Panc1 (cell line): Measurements from ENCODE around the gene C5. TPM values are rescaled to one million over a fixed set of nuclear protein-coding genes. Genes with fewer than 3 reads are reported as not detected.

ENCODE experiments used
- ATAC-seq: fragments of 200-7000 bp; cut with Tn5 transposase; 2 replicates; pipeline ENCODE4 v1.9.1; 2020; ENCODE audit warnings: mild to moderate bottlenecking, moderate library complexity
- BruUV-seq: library from RNA; stranded (reverse); fragments of 400-500 nt; replicated peaks from 2 replicates; lab custom pipeline; 2021; lab: Mats Ljungman, UMichigan
- CTCF ChIA-PET: fragments of 300-600 bp; sonication (Branson Sonifier 250); formaldehyde crosslinking; loops from one replicate; lab custom pipeline; 2022; ENCODE audit warnings: antibody characterized with exemption; lab: Charles Lee
- POLR2A ChIA-PET: fragments of 300-600 bp; sonication (Branson Sonifier 250); formaldehyde crosslinking; loops from one replicate; lab custom pipeline; 2022; ENCODE audit warnings: antibody characterized with exemption; lab: Charles Lee
- DNase-seq: peaks from one replicate; pipeline ENCODE4 v3.0.0-alpha.2; 2010; ENCODE audit warnings: low read depth, low spot score
- H3K27ac ChIP-seq: 2 replicates; pipeline ENCODE4 v1.5.1; 2011; ENCODE audit warnings: mild to moderate bottlenecking, low read length, inconsistent platforms
- H3K27me3 ChIP-seq: fragments of 200-500 bp; sonication (Bioruptor generic); 2 replicates; pipeline ENCODE4 v1.6.0; 2014; ENCODE audit warnings: low read length, inconsistent platforms; ENCODE audit not compliant: control insufficient read depth, insufficient read depth
- H3K36me3 ChIP-seq: fragments of 200-500 bp; sonication (Bioruptor generic); 2 replicates; pipeline ENCODE4 v1.5.1; 2014; ENCODE audit warnings: inconsistent platforms, mild to moderate bottlenecking, low read length, moderate library complexity; ENCODE audit not compliant: control insufficient read depth, insufficient read depth
- H3K4me1 ChIP-seq: 2 replicates; pipeline ENCODE4 v1.5.1; 2011; ENCODE audit warnings: inconsistent platforms, mild to moderate bottlenecking, low read length, moderate library complexity; ENCODE audit not compliant: control insufficient read depth, insufficient read depth
- H3K4me3 ChIP-seq, 2 experiments: 2 replicates each; pipeline ENCODE4 v1.5.1; 2011 to 2012; ENCODE audit warnings: low read depth in 2 of 2, low read length in 2 of 2, mild to moderate bottlenecking in 2 of 2, inconsistent platforms in 1 of 2, moderate library complexity in 1 of 2
- H3K9me3 ChIP-seq: fragments of 200-500 bp; sonication (Bioruptor generic); 2 replicates; pipeline ENCODE4 v1.5.1; 2014; ENCODE audit warnings: low read depth, mild to moderate bottlenecking, inconsistent platforms, low read length, moderate library complexity; ENCODE audit not compliant: control insufficient read depth, insufficient read depth
- CTCF ChIP-seq: fragments of 450-650 bp; IDR thresholded peaks from 2 replicates; pipeline ENCODE4 v1.5.1; 2017; ENCODE audit warnings: mild to moderate bottlenecking
- POLR2AphosphoS5 ChIP-seq: IDR thresholded peaks from 2 replicates; pipeline ENCODE4 v1.6.1; 2012; ENCODE audit warnings: mild to moderate bottlenecking, low read depth, low read length, moderate library complexity
- REST ChIP-seq, 2 experiments: IDR thresholded peaks; 2 replicates each; pipeline ENCODE4 v1.6.1; 2011 to 2012; ENCODE audit warnings: low read depth in 2 of 2, control low read depth in 1 of 2, low read length in 1 of 2, mild to moderate bottlenecking in 1 of 2, moderate library complexity in 1 of 2; ENCODE audit not compliant: insufficient read depth in 1 of 2
- SIN3A ChIP-seq: IDR thresholded peaks from 2 replicates; pipeline ENCODE4 v1.6.1; 2012; ENCODE audit warnings: low read depth, mild to moderate bottlenecking, low read length, moderate library complexity, borderline replicate concordance; ENCODE audit not compliant: insufficient read depth
- TCF7L2 ChIP-seq: IDR thresholded peaks from 2 replicates; pipeline ENCODE4 v1.6.1; 2011; ENCODE audit warnings: mild to moderate bottlenecking, low read depth, low read length, inconsistent platforms
- in situ Hi-C: cut with HindIII; loops from 2 replicates; pipeline ENCODE4 v1.10.0; 2016; ENCODE audit warnings: low sequenced_read_pairs, low pct_unique_long_range_greater_than_20kb
- intact Hi-C: fragments of 100-400 bp; cut with micrococcal nuclease; formaldehyde crosslinking; loops from one replicate; pipeline ENCODE4 v1.10.0; 2022; ENCODE audit not compliant: unreplicated experiment
- total RNA-seq: library from RNA; stranded (reverse); gene quantifications from one replicate; pipeline ENCODE4 v1.2.1, GENCODE V29; 2021; ENCODE audit not compliant: unreplicated experiment

C5 gene
- total RNA-seq, 1 experiment from 2014 or later: 1.6 TPM

- no TSS peak for BruUV-seq
- no peak for TF ChIP-seq TCF7L2
- TF ChIP-seq SIN3A: no peak
- TF ChIP-seq CTCF: no peak
- ATAC-seq: peak; percentile 58
- Histone ChIP-seq H3K4me1 (peaks cover 8% of the 10 kb centered on the region; the same call in 1 of the 2 replicates), H3K4me3 (0 out of 4 replicates have a peak overlapping the region, but pooled peaks of 1 of the 2 experiments have one; percentile 1), H3K9me3 (no peaks in the 10 kb centered on the region), H3K27ac (no peak overlapping the region; the same call in 1 of the 2 replicates), H3K36me3 (no peaks in the 10 kb centered on the region), H3K27me3 (no peaks in the 10 kb centered on the region)
- peak; percentile 54 for DNase-seq
- ChIA-PET CTCF (no interaction called here), POLR2A (no interaction called here)
- in situ Hi-C loops: no loop called here
- intact Hi-C loops: loop anchor here (5.0 kb wide), 1 partner anchor 48 kb away; the partner anchor contains the start of gene PHF19
These were observed 124.3 kb downstream of the C5 start for GRCh38 chr9:120925535-120926396.

- CTCF ChIA-PET: no interaction called here
- POLR2A ChIA-PET: no interaction called here
These were observed 125.2 kb downstream of the C5 start for GRCh38 chr9:120924698-120925534.

More at GRCh38 chr9:120924698-120925534, 125.2 kb downstream of the C5 start:
- in situ Hi-C loops (no loop called here), intact Hi-C loops (loop anchor here (5.0 kb wide), 1 partner anchor 48 kb away; the partner anchor contains the start of gene PHF19)
- TF ChIP-seq REST (IDR thresholded peaks at IDR 0.05; ENCODE audit: insufficient read depth in 1 of 2, low read depth in 2 of 2, low read length in 1 of 2): no peak
- no peak for TF ChIP-seq POLR2AphosphoS5
- H3K4me1 ChIP-seq: peaks cover 8% of the 10 kb centered on the region; the same call in 1 of the 2 replicates
- no peak overlapping the region for H3K4me3 ChIP-seq
- no peaks in the 10 kb centered on the region for H3K36me3 ChIP-seq
- BruUV-seq: TSS peak; percentile 60
- H3K27ac ChIP-seq: no peak overlapping the region
- no peak for DNase-seq
- ATAC-seq: no peak
- H3K27me3 ChIP-seq: no peaks in the 10 kb centered on the region
- H3K9me3 ChIP-seq: no peaks in the 10 kb centered on the region
